NCI-H2196 treated with DMSO at 0.1 percent for 48 hours (cell line): ENCODE results near the gene TAS2R10.

Experiments
- DNase-seq: peaks from one replicate; lab custom pipeline; 2025; ENCODE audit not compliant: unreplicated experiment; lab: John Stamatoyannopoulos, UW

The TAS2R10 gene

DNA sequence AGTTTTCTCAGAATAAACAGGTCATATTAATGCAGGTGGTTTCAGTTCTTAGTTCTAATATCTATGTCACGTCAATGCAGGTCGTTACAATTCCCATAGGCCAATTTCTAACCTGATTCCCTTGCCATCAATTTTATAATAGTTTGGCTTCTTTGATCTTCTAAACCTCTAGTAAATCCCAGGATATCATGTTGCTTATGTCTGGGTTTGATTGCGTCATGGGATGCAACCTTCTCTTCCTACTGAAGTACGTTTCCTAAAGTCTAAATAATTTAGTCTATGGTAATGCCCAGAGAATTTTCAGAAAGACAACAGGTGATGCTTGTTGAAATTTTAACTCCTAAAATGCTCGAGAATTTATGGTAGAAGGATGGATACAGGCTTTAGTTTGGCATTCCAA lies 42.9 kb downstream of the TAS2R10 start:
- DNase-seq = no peak

DNA sequence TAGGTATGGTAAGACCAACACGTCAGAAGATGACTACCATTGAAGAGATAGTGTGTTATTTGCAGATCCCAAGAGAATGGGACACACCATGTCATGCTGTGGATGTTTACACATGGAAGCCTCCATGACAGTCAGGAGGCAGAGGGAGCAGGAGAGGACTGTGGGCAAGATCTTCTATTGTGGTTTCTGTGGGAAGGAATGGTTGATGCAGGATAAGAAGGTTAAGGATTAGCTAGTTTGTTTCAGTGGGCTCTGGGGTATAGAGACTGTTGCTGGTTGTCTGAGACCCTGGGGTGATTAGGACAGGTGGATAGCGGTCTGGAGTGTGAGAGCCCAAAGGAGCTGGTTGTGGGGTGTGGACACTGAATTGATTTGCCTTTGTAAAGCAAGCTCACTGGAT lies 47.1 kb downstream of the TAS2R10 start:
- DNase-seq = no peak
